Panc1 (cell line): ENCODE data around the gene ATF6B.

Source experiments
- TCF7L2 ChIP-seq: IDR thresholded peaks from 2 replicates; pipeline ENCODE4 v1.6.1; 2011; ENCODE audit warnings: mild to moderate bottlenecking, low read depth, low read length, inconsistent platforms
- TF ChIP-seq, protein P1 (sequence below), 2 experiments: IDR thresholded peaks; 2 replicates each; pipeline ENCODE4 v1.6.1; 2011 to 2012; ENCODE audit warnings: low read depth in 2 of 2, control low read depth in 1 of 2, low read length in 1 of 2, mild to moderate bottlenecking in 1 of 2, moderate library complexity in 1 of 2; ENCODE audit not compliant: insufficient read depth in 1 of 2

DNA sequence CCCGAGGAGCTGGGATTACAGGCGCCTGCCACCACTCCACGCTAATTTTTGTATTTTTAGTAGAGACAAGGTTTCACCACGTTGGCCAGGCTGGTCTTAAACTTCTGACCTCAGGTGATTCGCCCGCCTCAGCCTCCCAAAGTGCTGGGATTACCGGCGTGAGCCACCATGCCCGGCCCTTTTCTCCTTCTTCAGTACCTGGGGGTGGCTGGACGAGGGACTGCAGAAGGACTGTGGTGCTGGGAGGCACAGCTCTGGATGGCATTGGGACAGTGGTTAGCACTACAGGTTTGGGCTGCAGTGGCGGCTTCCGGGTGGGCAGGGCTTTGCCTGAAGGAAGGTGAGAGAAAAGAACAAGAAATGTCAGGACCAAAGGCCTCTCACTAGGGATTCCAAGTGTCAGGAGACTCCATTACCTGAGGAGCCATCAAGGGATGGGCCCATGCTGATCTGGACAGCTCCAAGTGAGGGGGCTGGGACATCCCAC, 7.4 kb downstream of the ATF6B start:
- TF ChIP-seq, protein P1, sequence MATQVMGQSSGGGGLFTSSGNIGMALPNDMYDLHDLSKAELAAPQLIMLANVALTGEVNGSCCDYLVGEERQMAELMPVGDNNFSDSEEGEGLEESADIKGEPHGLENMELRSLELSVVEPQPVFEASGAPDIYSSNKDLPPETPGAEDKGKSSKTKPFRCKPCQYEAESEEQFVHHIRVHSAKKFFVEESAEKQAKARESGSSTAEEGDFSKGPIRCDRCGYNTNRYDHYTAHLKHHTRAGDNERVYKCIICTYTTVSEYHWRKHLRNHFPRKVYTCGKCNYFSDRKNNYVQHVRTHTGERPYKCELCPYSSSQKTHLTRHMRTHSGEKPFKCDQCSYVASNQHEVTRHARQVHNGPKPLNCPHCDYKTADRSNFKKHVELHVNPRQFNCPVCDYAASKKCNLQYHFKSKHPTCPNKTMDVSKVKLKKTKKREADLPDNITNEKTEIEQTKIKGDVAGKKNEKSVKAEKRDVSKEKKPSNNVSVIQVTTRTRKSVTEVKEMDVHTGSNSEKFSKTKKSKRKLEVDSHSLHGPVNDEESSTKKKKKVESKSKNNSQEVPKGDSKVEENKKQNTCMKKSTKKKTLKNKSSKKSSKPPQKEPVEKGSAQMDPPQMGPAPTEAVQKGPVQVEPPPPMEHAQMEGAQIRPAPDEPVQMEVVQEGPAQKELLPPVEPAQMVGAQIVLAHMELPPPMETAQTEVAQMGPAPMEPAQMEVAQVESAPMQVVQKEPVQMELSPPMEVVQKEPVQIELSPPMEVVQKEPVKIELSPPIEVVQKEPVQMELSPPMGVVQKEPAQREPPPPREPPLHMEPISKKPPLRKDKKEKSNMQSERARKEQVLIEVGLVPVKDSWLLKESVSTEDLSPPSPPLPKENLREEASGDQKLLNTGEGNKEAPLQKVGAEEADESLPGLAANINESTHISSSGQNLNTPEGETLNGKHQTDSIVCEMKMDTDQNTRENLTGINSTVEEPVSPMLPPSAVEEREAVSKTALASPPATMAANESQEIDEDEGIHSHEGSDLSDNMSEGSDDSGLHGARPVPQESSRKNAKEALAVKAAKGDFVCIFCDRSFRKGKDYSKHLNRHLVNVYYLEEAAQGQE (IDR thresholded peaks at IDR 0.05; ENCODE audit: insufficient read depth in 1 of 2, low read depth in 2 of 2, low read length in 1 of 2), result no peak
- no peak for TF ChIP-seq TCF7L2
